Trophoblast cell (in vitro differentiated cells and primary cell): ENCODE measurements around the gene TRIM63.

Experiments used
- DNase-seq, 2 donors: peaks; one replicate each; pipeline ENCODE4 v3.0.0-alpha.2; 2016
- H2AFZ ChIP-seq: 2 replicates; pipeline ENCODE4 v1.6.1; 2013; ENCODE audit warnings: low read length, moderate library complexity, mild to moderate bottlenecking; ENCODE audit not compliant: insufficient read depth, poor library complexity
- H2AK5ac ChIP-seq: 2 replicates; pipeline ENCODE4 v1.6.1; 2013; ENCODE audit warnings: mild to moderate bottlenecking, low read length
- H2BK120ac ChIP-seq: 2 replicates; pipeline ENCODE4 v1.6.1; 2013; ENCODE audit warnings: low read length, mild to moderate bottlenecking, moderate library complexity; ENCODE audit not compliant: insufficient read depth, poor library complexity
- H2BK12ac ChIP-seq: 2 replicates; pipeline ENCODE4 v1.6.1; 2013; ENCODE audit warnings: mild to moderate bottlenecking, low read length, moderate library complexity
- H2BK5ac ChIP-seq: 2 replicates; pipeline ENCODE4 v1.6.1; 2013; ENCODE audit warnings: low read length, low read depth, moderate library complexity, mild to moderate bottlenecking; ENCODE audit not compliant: poor library complexity
- H3K14ac ChIP-seq: 2 replicates; pipeline ENCODE4 v1.6.1; 2013; ENCODE audit warnings: mild to moderate bottlenecking, low read length
- H3K18ac ChIP-seq: 2 replicates; pipeline ENCODE4 v1.6.1; 2013; ENCODE audit warnings: mild to moderate bottlenecking, low read length
- H3K23ac ChIP-seq: 2 replicates; pipeline ENCODE4 v1.6.1; 2013; ENCODE audit warnings: low read length
- H3K27ac ChIP-seq: 2 replicates; pipeline ENCODE4 v1.5.1; 2013; ENCODE audit warnings: low read depth, mild to moderate bottlenecking, inconsistent platforms, low read length, moderate library complexity
- H3K27me3 ChIP-seq: 2 replicates; pipeline ENCODE4 v1.6.1; 2013; ENCODE audit warnings: inconsistent platforms, mild to moderate bottlenecking, low read length, moderate library complexity; ENCODE audit not compliant: insufficient read depth
- H3K36me3 ChIP-seq, 2 experiments: 1 replicate in 1 of 2; 2 replicates in 1 of 2; pipeline ENCODE4 v1.6.1; 2013; ENCODE audit warnings: low read length in 2 of 2, mild to moderate bottlenecking in 2 of 2, moderate library complexity in 1 of 2; ENCODE audit not compliant: insufficient read depth in 2 of 2, control insufficient read depth in 1 of 2
- H3K4ac ChIP-seq: 2 replicates; pipeline ENCODE4 v1.6.1; 2013; ENCODE audit warnings: low read depth, mild to moderate bottlenecking, low read length, moderate library complexity
- H3K4me1 ChIP-seq, 2 experiments: 1 replicate in 1 of 2; 2 replicates in 1 of 2; pipeline ENCODE4 v1.6.1; 2013; ENCODE audit warnings: low read length in 2 of 2, mild to moderate bottlenecking in 2 of 2, moderate library complexity in 1 of 2; ENCODE audit not compliant: insufficient read depth in 2 of 2, control insufficient read depth in 1 of 2
- H3K4me2 ChIP-seq: 2 replicates; pipeline ENCODE4 v1.6.1; 2013; ENCODE audit warnings: inconsistent platforms, mild to moderate bottlenecking, low read length, moderate library complexity
- H3K4me3 ChIP-seq: 2 replicates; pipeline ENCODE4 v1.5.1; 2013; ENCODE audit warnings: mild to moderate bottlenecking, low read depth, low read length, inconsistent platforms
- H3K79me1 ChIP-seq: one replicate; pipeline ENCODE4 v1.6.1; 2013; ENCODE audit warnings: low read length
- H3K79me2 ChIP-seq: 2 replicates; pipeline ENCODE4 v1.6.1; 2013; ENCODE audit warnings: low read length, mild to moderate bottlenecking; ENCODE audit not compliant: control insufficient read depth, insufficient read depth, poor library complexity
- H3K9ac ChIP-seq: 2 replicates; pipeline ENCODE4 v1.6.1; 2013; ENCODE audit warnings: mild to moderate bottlenecking, low read length
- H3K9me3 ChIP-seq: 2 replicates; pipeline ENCODE4 v1.6.1; 2013; ENCODE audit warnings: low read depth, mild to moderate bottlenecking, control low read depth, inconsistent platforms, low read length; ENCODE audit not compliant: insufficient read depth
- H4K12ac ChIP-seq: 2 replicates; pipeline ENCODE4 v1.6.1; 2013; ENCODE audit warnings: low read depth, mild to moderate bottlenecking, low read length, moderate library complexity
- H4K8ac ChIP-seq: 2 replicates; pipeline ENCODE4 v1.6.1; 2013; ENCODE audit warnings: low read depth, mild to moderate bottlenecking, low read length, moderate library complexity
- H4K91ac ChIP-seq: one replicate; pipeline ENCODE4 v1.6.1; 2013; ENCODE audit warnings: low read depth, mild to moderate bottlenecking, low read length, moderate library complexity
- WGBS: extraction: QIAGEN DNeasy Blood & Tissue Kit; methylation state at CpG from one replicate; pipeline ENCODE4 v1.1.7; 2013; ENCODE audit warnings: missing lambda C conversion rate; ENCODE audit not compliant: insufficient read length, insufficient coverage; ENCODE audit errors: extremely low coverage; 5-methylcytosine and 5-hydroxymethylcytosine counted together

Gene TRIM63

GRCh38 chr1:26070296-26070962, 3.0 kb upstream of the TRIM63 start:
- Histone ChIP-seq H3K18ac (no peak overlapping the region), H4K12ac (no peak overlapping the region), H2AFZ (no peak overlapping the region), H3K14ac (no peak overlapping the region), H3K4me1 (peaks cover 17 to 20% of the 10 kb centered on the region in 2 experiments), H3K27ac (no peak overlapping the region), H3K9ac (no peak overlapping the region), H3K79me1 (no peaks in the 10 kb centered on the region), H3K36me3 (no peaks in the 10 kb centered on the region), H2BK120ac (no peak overlapping the region), H3K9me3 (no peaks in the 10 kb centered on the region), H2AK5ac (no peak overlapping the region), H3K79me2 (no peaks in the 10 kb centered on the region), H3K4me3 (no peak overlapping the region), H3K4ac (no peak overlapping the region), H4K8ac (no peak overlapping the region), H2BK5ac (no peak overlapping the region), H3K27me3 (no peaks in the 10 kb centered on the region), H3K4me2 (no peak overlapping the region), H3K23ac (no peak overlapping the region), H4K91ac (no peak overlapping the region), H2BK12ac (no peak overlapping the region)
- no peak for DNase-seq
- WGBS: no CpG with 5 or more reads among the region's 4 CpGs

GRCh38 chr1:26069941-26070295, 2.5 kb upstream of the TRIM63 start:
- H4K12ac ChIP-seq: no peak overlapping the region
- H3K4me3 ChIP-seq: no peak overlapping the region
- no peak overlapping the region for H3K9ac ChIP-seq
- H2AFZ ChIP-seq: no peak overlapping the region
- no peak overlapping the region for H3K14ac ChIP-seq
- no peak overlapping the region for H4K8ac ChIP-seq
- no peaks in the 10 kb centered on the region for H3K9me3 ChIP-seq
- no peak overlapping the region for H4K91ac ChIP-seq
- no peak overlapping the region for H2AK5ac ChIP-seq
- H2BK120ac ChIP-seq: no peak overlapping the region
- H2BK5ac ChIP-seq: no peak overlapping the region
- peaks cover 17 to 20% of the 10 kb centered on the region in 2 experiments for H3K4me1 ChIP-seq
- H2BK12ac ChIP-seq: no peak overlapping the region
- no peak for DNase-seq
- H3K79me2 ChIP-seq: no peaks in the 10 kb centered on the region
- WGBS: no CpG with 5 or more reads among the region's 1 CpG
- H3K36me3 ChIP-seq: no peaks in the 10 kb centered on the region
- no peak overlapping the region for H3K4ac ChIP-seq
- H3K27me3 ChIP-seq: no peaks in the 10 kb centered on the region
- H3K27ac ChIP-seq: no peak overlapping the region
- no peak overlapping the region for H3K4me2 ChIP-seq
- H3K18ac ChIP-seq: no peak overlapping the region
- H3K79me1 ChIP-seq: no peaks in the 10 kb centered on the region
- no peak overlapping the region for H3K23ac ChIP-seq

GRCh38 chr1:26066857-26067256, 573 bp downstream of the TRIM63 start:
- no peak overlapping the region for H3K4me2 ChIP-seq

GRCh38 chr1:26066160-26066559, 1.3 kb downstream of the TRIM63 start:
- H3K4me2 ChIP-seq: no peak overlapping the region
- no peak overlapping the region for H2BK5ac ChIP-seq
- no peak overlapping the region for H2AFZ ChIP-seq
- no peaks in the 10 kb centered on the region for H3K36me3 ChIP-seq
- H3K27me3 ChIP-seq: no peaks in the 10 kb centered on the region
- H3K79me1 ChIP-seq: no peaks in the 10 kb centered on the region
- H3K23ac ChIP-seq: no peak overlapping the region
- H3K79me2 ChIP-seq: no peaks in the 10 kb centered on the region
- peaks cover 17 to 22% of the 10 kb centered on the region in 2 experiments for H3K4me1 ChIP-seq
- no peak overlapping the region for H2BK12ac ChIP-seq
- no peak overlapping the region for H4K12ac ChIP-seq
- WGBS: no CpG with 5 or more reads among the region's 15 CpGs
- H3K4me3 ChIP-seq: peak overlapping the region; percentile 21
- H4K91ac ChIP-seq: no peak overlapping the region
- H3K9me3 ChIP-seq: no peaks in the 10 kb centered on the region
- no peak overlapping the region for H3K18ac ChIP-seq
- H3K4ac ChIP-seq: no peak overlapping the region
- H2BK120ac ChIP-seq: no peak overlapping the region
- no peak overlapping the region for H3K27ac ChIP-seq
- H4K8ac ChIP-seq: no peak overlapping the region
- DNase-seq: no peak
- no peak overlapping the region for H3K14ac ChIP-seq
- H3K9ac ChIP-seq: no peak overlapping the region
- H2AK5ac ChIP-seq: peak overlapping the region; percentile 31

More at GRCh38 chr1:26066857-26067256, 573 bp downstream of the TRIM63 start:
- H2BK5ac ChIP-seq: no peak overlapping the region
- H3K23ac ChIP-seq: no peak overlapping the region
- no peak overlapping the region for H3K4ac ChIP-seq
- no peaks in the 10 kb centered on the region for H3K79me2 ChIP-seq
- DNase-seq: no peak
- H2BK120ac ChIP-seq: no peak overlapping the region
- no CpG with 5 or more reads among the region's 4 CpGs for WGBS
- peaks cover 17 to 22% of the 10 kb centered on the region in 2 experiments for H3K4me1 ChIP-seq
- H4K12ac ChIP-seq: no peak overlapping the region
- H3K14ac ChIP-seq: no peak overlapping the region
- no peak overlapping the region for H4K91ac ChIP-seq
- H3K9me3 ChIP-seq: no peaks in the 10 kb centered on the region
- H3K36me3 ChIP-seq: no peaks in the 10 kb centered on the region
- H3K18ac ChIP-seq: no peak overlapping the region
- H3K79me1 ChIP-seq: no peaks in the 10 kb centered on the region
- H2AFZ ChIP-seq: no peak overlapping the region
- no peak overlapping the region for H2BK12ac ChIP-seq
- H4K8ac ChIP-seq: no peak overlapping the region
- H3K27me3 ChIP-seq: no peaks in the 10 kb centered on the region
- H2AK5ac ChIP-seq: no peak overlapping the region
- H3K9ac ChIP-seq: no peak overlapping the region
- no peak overlapping the region for H3K27ac ChIP-seq
- H3K4me3 ChIP-seq: no peak overlapping the region
